HEK293 (cell line): ENCODE results near the gene ESPNL.
"Not testable (repeated sequence)": the region's sequence is repeated elsewhere in the genome, so short reads cannot be mapped to it uniquely, and the experiment has no call there.

Source experiments
- CTCF ChIA-PET: fragments of 350-600 bp; formaldehyde crosslinking; extraction: SDS; loops from one replicate; lab custom pipeline; 2021; ENCODE audit warnings: antibody characterized with exemption; lab: Yijun Ruan, JAX
- POLR2A ChIA-PET: fragments of 300-600 bp; formaldehyde crosslinking; extraction: SDS; loops from one replicate; lab custom pipeline; 2020; ENCODE audit warnings: antibody characterized with exemption, inconsistent platforms; lab: Yijun Ruan, JAX
- H3K27ac ChIP-seq: fragments of 200-500 bp; sonication (Bioruptor generic); 2 replicates; pipeline ENCODE4 v1.5.1; 2014; ENCODE audit warnings: low read depth, low read length, control low read depth, inconsistent platforms; ENCODE audit errors: extremely low read depth
- H3K36me3 ChIP-seq, 2 experiments: fragments of 200-500 bp in 1 of 2; sonication (Bioruptor generic) in 1 of 2; 1 replicate in 1 of 2; 2 replicates in 1 of 2; pipeline ENCODE4 v1.5.1; 2014 to 2017; ENCODE audit warnings: inconsistent platforms in 2 of 2, low read length in 2 of 2; ENCODE audit not compliant: control insufficient read depth in 2 of 2, insufficient read depth in 1 of 2
- H3K4me1 ChIP-seq: fragments of 200-500 bp; sonication (Bioruptor generic); 2 replicates; pipeline ENCODE4 v1.5.1; 2014; ENCODE audit warnings: mild to moderate bottlenecking, low read length, inconsistent platforms; ENCODE audit not compliant: control insufficient read depth, insufficient read depth
- H3K4me3 ChIP-seq: 2 replicates; pipeline ENCODE4 v1.5.1; 2011; ENCODE audit warnings: low read depth, mild to moderate bottlenecking, control low read depth, low read length, moderate library complexity
- H3K9me3 ChIP-seq: fragments of 200-500 bp; sonication (Bioruptor generic); 2 replicates; pipeline ENCODE4 v1.5.1; 2014; ENCODE audit warnings: low read depth, low read length, inconsistent platforms; ENCODE audit not compliant: control insufficient read depth, insufficient read depth
- GFI1B ChIP-seq: fragments of 450-650 bp; formaldehyde crosslinking; IDR thresholded peaks from 2 replicates; pipeline ENCODE4 v1.5.1; 2016; ENCODE audit warnings: missing biosample characterization, missing genetic modification characterization
- SCRT1 ChIP-seq: fragments of 450-650 bp; formaldehyde crosslinking; IDR thresholded peaks from 2 replicates; pipeline ENCODE4 v1.5.1; 2016; ENCODE audit warnings: missing biosample characterization, missing genetic modification characterization, borderline replicate concordance
- SCRT2 ChIP-seq: fragments of 450-650 bp; formaldehyde crosslinking; IDR thresholded peaks from 2 replicates; pipeline ENCODE4 v1.5.1; 2016; ENCODE audit warnings: missing biosample characterization, missing genetic modification characterization
- ZFP37 ChIP-seq: fragments of 450-650 bp; formaldehyde crosslinking; IDR thresholded peaks from 2 replicates; pipeline ENCODE4 v1.5.1; 2016; ENCODE audit warnings: missing biosample characterization, missing genetic modification characterization
- ZNF214 ChIP-seq: fragments of 450-650 bp; formaldehyde crosslinking; IDR thresholded peaks from 2 replicates; pipeline ENCODE4 v1.5.1; 2017; ENCODE audit warnings: missing biosample characterization, mild to moderate bottlenecking, missing genetic modification characterization, borderline replicate concordance
- ZNF37A ChIP-seq: fragments of 450-650 bp; IDR thresholded peaks from 2 replicates; pipeline ENCODE4 v1.5.1; 2018; ENCODE audit warnings: missing biosample characterization, missing genetic modification characterization
- ZNF600 ChIP-seq: fragments of 450-650 bp; formaldehyde crosslinking; IDR thresholded peaks from 2 replicates; pipeline ENCODE4 v1.5.1; 2016; ENCODE audit warnings: missing biosample characterization, missing genetic modification characterization
- ZNF768 ChIP-seq: fragments of 450-650 bp; formaldehyde crosslinking; IDR thresholded peaks from 2 replicates; pipeline ENCODE4 v1.5.1; 2018; ENCODE audit warnings: missing biosample characterization, mild to moderate bottlenecking, missing genetic modification characterization
- ZNF792 ChIP-seq: fragments of 450-650 bp; formaldehyde crosslinking; IDR thresholded peaks from 2 replicates; pipeline ENCODE4 v1.5.1; 2016; ENCODE audit warnings: missing biosample characterization, missing genetic modification characterization
- TF ChIP-seq, protein P1 (sequence below): IDR thresholded peaks from 2 replicates; pipeline ENCODE4 v1.6.1; 2011; ENCODE audit warnings: mild to moderate bottlenecking, low read depth, low read length, borderline replicate concordance
- TF ChIP-seq, protein P2 (sequence below): fragments of 450-650 bp; formaldehyde crosslinking; IDR thresholded peaks from 2 replicates; pipeline ENCODE4 v1.5.1; 2016; ENCODE audit warnings: missing biosample characterization, missing genetic modification characterization
- TF ChIP-seq, protein P3 (sequence below): fragments of 450-650 bp; formaldehyde crosslinking; IDR thresholded peaks from 2 replicates; pipeline ENCODE4 v1.5.1; 2017; ENCODE audit warnings: missing biosample characterization, mild to moderate bottlenecking, missing genetic modification characterization, moderate library complexity
- TF ChIP-seq, protein P4 (sequence below): fragments of 450-650 bp; formaldehyde crosslinking; IDR thresholded peaks from 2 replicates; pipeline ENCODE4 v1.5.1; 2016; ENCODE audit warnings: missing biosample characterization, missing genetic modification characterization

The ESPNL gene

DNA sequence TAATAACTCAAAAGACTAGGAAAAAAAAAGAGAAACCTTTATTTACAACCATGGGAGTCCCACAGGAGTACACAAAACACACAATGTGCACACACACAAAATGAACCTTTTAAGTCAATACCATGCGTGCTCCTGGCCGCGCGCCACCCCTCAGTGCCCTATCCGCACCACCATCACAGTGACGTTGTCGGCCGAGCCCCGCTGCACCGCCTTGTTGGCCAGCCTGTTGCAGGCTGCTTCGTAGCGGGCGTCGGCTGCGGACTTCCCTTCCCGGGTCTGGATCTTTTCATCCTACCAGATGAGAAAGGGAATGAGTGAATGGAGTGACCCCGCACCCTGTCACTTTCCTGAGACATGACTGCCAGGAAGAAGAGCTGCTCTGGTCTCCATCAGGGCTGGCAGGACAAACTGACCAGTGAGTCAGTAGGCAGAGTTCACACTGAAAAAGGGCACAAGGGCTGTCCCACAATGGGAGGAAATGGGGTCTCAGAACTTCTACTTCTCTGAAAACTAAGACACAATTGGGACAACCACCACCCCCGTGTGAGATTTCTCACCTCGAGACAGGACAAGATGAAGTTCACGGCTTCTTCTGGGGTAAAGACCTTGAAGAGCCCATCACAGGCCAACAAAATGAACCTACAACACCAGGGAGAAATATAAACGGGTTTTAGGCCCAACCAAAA, 70.4 kb downstream of the ESPNL start:
- Histone ChIP-seq H3K27ac (peak overlapping the region; percentile 72), H3K36me3 (peaks cover 3 to 92% of the 10 kb centered on the region in 2 experiments; a peak in 2 of 3 replicates), H3K4me3 (no peak overlapping the region)
- ChIA-PET POLR2A (no interaction called here), CTCF (interaction anchor here (1.3 kb wide), 1 partner anchor 10 kb away, joined by 3 read pairs; no protein-coding TSS in a partner anchor)
- TF ChIP-seq GFI1B (tag by site-specific recombination) (no peak), ZFP37 (tag by site-specific recombination) (no peak), ZNF37A (tag by site-specific recombination) (no peak), SCRT1 (tag by site-specific recombination) (0 out of 2 replicates have a peak, but pooled peaks have one; percentile 10), ZNF600 (tag by site-specific recombination) (0 out of 2 replicates have a peak, but pooled peaks have one; percentile 11), ZNF768 (no peak), SCRT2 (tag by site-specific recombination) (peak; percentile 57), ZNF792 (tag by site-specific recombination) (no peak)
- TF ChIP-seq, protein P1, sequence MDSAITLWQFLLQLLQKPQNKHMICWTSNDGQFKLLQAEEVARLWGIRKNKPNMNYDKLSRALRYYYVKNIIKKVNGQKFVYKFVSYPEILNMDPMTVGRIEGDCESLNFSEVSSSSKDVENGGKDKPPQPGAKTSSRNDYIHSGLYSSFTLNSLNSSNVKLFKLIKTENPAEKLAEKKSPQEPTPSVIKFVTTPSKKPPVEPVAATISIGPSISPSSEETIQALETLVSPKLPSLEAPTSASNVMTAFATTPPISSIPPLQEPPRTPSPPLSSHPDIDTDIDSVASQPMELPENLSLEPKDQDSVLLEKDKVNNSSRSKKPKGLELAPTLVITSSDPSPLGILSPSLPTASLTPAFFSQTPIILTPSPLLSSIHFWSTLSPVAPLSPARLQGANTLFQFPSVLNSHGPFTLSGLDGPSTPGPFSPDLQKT, result no peak
- TF ChIP-seq, protein P2, sequence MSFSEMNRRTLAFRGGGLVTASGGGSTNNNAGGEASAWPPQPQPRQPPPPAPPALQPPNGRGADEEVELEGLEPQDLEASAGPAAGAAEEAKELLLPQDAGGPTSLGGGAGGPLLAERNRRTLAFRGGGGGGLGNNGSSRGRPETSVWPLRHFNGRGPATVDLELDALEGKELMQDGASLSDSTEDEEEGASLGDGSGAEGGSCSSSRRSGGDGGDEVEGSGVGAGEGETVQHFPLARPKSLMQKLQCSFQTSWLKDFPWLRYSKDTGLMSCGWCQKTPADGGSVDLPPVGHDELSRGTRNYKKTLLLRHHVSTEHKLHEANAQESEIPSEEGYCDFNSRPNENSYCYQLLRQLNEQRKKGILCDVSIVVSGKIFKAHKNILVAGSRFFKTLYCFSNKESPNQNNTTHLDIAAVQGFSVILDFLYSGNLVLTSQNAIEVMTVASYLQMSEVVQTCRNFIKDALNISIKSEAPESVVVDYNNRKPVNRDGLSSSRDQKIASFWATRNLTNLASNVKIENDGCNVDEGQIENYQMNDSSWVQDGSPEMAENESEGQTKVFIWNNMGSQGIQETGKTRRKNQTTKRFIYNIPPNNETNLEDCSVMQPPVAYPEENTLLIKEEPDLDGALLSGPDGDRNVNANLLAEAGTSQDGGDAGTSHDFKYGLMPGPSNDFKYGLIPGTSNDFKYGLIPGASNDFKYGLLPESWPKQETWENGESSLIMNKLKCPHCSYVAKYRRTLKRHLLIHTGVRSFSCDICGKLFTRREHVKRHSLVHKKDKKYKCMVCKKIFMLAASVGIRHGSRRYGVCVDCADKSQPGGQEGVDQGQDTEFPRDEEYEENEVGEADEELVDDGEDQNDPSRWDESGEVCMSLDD (tag by site-specific recombination), result no peak
- TF ChIP-seq, protein P3, sequence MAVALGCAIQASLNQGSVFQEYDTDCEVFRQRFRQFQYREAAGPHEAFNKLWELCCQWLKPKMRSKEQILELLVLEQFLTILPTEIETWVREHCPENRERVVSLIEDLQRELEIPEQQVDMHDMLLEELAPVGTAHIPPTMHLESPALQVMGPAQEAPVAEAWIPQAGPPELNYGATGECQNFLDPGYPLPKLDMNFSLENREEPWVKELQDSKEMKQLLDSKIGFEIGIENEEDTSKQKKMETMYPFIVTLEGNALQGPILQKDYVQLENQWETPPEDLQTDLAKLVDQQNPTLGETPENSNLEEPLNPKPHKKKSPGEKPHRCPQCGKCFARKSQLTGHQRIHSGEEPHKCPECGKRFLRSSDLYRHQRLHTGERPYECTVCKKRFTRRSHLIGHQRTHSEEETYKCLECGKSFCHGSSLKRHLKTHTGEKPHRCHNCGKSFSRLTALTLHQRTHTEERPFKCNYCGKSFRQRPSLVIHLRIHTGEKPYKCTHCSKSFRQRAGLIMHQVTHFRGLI (tag by site-specific recombination), result peak; percentile 70; the same call in 1 of the 2 replicates
- TF ChIP-seq, all 188 proteins: peak for 4
- H3K4me1 ChIP-seq, result 0 out of 2 replicates have a peak, but pooled peaks cover 8% of the 10 kb centered on the region
- H3K9me3 ChIP-seq, result no peaks in the 10 kb centered on the region

DNA sequence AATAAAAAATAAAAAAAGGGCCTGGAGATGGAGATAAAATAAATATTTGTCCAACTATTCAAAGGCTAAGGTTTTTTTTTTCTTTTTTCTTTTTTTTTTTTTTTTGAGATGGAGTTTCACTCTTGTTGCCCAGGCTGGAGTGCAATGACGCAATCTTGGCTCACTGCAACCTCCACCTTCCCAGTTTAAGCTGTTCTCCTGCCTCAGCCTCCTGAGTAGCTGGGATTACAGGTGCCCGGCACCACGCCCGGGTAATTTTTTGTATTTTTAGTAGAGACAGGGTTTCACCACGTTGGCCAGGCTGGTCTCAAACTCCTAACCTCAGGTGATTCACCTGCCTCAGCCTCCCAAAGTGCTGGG, 70.9 kb downstream of the ESPNL start:
- CTCF ChIA-PET, result not testable (repeated sequence)

DNA sequence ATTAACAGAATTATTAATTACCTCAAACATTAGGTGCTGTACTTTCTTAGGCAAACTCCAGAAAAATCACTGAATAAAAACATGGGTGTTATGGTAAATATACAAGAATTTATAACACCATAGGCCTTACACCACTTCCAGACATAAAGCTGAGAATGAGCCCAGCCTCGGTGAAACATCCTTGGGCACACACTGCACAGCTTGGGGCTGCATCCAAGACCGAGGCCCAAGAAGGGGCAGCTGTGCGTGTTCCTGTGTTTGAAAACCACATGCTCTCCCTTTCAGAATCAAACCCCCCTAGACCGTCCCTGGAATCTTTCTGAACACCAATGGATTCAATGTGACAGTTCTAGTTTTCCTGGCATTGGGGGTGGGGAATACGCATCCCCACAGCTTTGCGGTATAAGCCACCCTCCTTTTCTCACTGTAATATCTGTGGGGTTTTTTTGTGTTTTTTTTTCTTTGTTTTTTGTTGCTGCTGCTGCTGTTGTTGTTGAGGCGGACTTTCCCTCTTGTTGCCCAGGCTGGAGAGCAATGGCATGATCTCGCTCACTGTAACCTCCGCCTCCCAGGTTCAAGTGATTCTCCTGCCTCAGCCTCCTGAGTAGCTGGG, 71.5 kb downstream of the ESPNL start:
- Histone ChIP-seq H3K36me3 (peaks cover 3 to 93% of the 10 kb centered on the region in 2 experiments; a peak in 2 of 3 replicates), H3K4me1 (0 out of 2 replicates have a peak, but pooled peaks cover 8% of the 10 kb centered on the region), H3K9me3 (no peaks in the 10 kb centered on the region), H3K4me3 (no peak overlapping the region), H3K27ac (no peak overlapping the region)
- CTCF ChIA-PET, result no interaction called here
- no peak for TF ChIP-seq ZNF214 (tag by site-specific recombination)
- TF ChIP-seq, protein P4, sequence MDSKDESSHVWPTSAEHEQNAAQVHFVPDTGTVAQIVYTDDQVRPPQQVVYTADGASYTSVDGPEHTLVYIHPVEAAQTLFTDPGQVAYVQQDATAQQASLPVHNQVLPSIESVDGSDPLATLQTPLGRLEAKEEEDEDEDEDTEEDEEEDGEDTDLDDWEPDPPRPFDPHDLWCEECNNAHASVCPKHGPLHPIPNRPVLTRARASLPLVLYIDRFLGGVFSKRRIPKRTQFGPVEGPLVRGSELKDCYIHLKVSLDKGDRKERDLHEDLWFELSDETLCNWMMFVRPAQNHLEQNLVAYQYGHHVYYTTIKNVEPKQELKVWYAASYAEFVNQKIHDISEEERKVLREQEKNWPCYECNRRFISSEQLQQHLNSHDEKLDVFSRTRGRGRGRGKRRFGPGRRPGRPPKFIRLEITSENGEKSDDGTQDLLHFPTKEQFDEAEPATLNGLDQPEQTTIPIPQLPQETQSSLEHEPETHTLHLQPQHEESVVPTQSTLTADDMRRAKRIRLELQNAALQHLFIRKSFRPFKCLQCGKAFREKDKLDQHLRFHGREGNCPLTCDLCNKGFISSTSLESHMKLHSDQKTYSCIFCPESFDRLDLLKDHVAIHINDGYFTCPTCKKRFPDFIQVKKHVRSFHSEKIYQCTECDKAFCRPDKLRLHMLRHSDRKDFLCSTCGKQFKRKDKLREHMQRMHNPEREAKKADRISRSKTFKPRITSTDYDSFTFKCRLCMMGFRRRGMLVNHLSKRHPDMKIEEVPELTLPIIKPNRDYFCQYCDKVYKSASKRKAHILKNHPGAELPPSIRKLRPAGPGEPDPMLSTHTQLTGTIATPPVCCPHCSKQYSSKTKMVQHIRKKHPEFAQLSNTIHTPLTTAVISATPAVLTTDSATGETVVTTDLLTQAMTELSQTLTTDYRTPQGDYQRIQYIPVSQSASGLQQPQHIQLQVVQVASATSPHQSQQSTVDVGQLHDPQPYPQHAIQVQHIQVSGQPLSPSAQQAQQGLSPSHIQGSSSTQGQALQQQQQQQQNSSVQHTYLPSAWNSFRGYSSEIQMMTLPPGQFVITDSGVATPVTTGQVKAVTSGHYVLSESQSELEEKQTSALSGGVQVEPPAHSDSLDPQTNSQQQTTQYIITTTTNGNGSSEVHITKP (tag by site-specific recombination), result 0 out of 2 replicates have a peak, but pooled peaks have one; percentile 33
- POLR2A ChIA-PET, result no interaction called here

More for the DNA sequence above, 70.9 kb downstream of the ESPNL start:
- peaks cover 3 to 93% of the 10 kb centered on the region in 2 experiments; a peak in 2 of 3 replicates for H3K36me3 ChIP-seq
- POLR2A ChIA-PET, H3K4me3 ChIP-seq, H3K4me1 ChIP-seq, H3K9me3 ChIP-seq, H3K27ac ChIP-seq: not testable (repeated sequence)
